GM12864 (cell line): ENCODE data around the gene DOK6.
"Not testable (repeated sequence)": the region's sequence is repeated elsewhere in the genome, so short reads cannot be mapped to it uniquely, and the experiment has no call there.

Experiments used
- DNase-seq: peaks from one replicate; pipeline ENCODE4 v3.0.0-alpha.2; 2011; ENCODE audit warnings: low read depth
- H3K4me3 ChIP-seq: 2 replicates; pipeline ENCODE4 v1.5.1; 2011; ENCODE audit warnings: mild to moderate bottlenecking, low read depth, low read length, control low read depth
- TF ChIP-seq, protein P1 (sequence below): IDR thresholded peaks from 2 replicates; pipeline ENCODE4 v1.5.1; 2011; ENCODE audit warnings: low read depth, mild to moderate bottlenecking, moderate library complexity, low read length, control low read depth, inconsistent platforms; ENCODE audit errors: missing control alignments

Gene DOK6

GRCh38 chr18:69844656-69845055 lies 444.0 kb downstream of the DOK6 start:
- TF ChIP-seq, protein P1, sequence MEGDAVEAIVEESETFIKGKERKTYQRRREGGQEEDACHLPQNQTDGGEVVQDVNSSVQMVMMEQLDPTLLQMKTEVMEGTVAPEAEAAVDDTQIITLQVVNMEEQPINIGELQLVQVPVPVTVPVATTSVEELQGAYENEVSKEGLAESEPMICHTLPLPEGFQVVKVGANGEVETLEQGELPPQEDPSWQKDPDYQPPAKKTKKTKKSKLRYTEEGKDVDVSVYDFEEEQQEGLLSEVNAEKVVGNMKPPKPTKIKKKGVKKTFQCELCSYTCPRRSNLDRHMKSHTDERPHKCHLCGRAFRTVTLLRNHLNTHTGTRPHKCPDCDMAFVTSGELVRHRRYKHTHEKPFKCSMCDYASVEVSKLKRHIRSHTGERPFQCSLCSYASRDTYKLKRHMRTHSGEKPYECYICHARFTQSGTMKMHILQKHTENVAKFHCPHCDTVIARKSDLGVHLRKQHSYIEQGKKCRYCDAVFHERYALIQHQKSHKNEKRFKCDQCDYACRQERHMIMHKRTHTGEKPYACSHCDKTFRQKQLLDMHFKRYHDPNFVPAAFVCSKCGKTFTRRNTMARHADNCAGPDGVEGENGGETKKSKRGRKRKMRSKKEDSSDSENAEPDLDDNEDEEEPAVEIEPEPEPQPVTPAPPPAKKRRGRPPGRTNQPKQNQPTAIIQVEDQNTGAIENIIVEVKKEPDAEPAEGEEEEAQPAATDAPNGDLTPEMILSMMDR: no peak
- H3K4me3 ChIP-seq: no peak overlapping the region
- no peak for DNase-seq

DNA sequence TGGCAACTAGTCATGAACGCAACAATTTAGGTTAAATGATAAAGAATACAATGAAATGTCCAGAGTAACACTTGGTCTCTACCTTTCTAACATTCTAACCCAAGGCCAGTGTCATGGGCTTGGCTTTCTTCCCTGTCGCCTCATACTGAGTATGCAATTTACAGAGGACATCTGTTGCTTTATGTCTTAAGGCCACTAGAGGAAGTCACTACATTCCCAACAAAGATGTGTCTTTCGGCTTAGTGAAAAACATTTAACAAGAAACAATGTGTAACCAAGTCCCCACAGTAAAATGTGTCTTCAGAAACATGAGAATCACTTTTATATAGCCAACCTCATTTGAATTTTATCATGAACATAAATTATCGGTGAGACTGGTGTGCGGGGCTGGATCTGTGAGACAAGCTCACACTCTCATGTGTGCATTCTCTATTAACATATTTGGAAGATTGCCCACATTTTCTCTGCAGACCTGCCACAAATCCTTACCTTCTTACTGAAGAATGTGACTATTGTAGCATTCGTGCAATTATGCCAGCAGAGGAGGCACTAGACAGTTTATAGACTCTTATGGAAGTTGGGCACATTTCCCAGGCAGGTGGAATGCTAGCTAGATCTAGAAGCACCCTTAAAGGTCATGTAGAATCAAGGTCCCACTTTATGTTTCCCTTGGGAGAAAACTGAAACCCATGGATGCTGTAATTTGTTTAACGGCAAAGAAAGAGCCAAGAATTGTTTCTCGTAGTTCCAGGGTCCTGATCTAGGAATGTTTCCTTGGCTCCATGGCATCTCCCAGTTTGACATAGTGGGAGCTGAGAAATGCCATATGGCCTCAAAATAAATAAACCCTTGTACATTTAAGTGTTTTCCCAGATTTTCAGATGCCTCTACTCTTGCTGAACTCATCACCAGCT lies 445.2 kb downstream of the DOK6 start:
- DNase-seq: no peak
- TF ChIP-seq, protein P1: no peak
- H3K4me3 ChIP-seq: no peak overlapping the region

DNA sequence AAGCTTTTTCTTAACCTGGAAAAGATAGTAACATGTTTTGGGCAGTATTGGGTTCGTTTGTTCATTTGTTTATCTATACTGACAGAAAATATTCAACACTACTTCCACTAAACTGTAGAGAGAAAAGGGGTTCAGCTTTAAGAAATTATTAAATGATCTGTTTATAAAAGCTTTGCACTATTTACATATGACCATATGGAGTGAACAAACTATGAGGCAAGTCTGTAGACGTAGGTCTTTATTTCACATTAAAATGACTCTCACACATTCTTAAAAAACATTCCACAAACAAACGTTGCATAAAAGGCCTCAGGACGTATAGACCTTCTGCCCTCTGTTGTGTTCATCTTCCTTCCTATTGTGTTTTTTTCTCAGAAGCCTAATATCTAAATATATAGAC lies 452.4 kb downstream of the DOK6 start:
- TF ChIP-seq, protein P1: no peak
- no peak for DNase-seq
- no peak overlapping the region for H3K4me3 ChIP-seq

DNA sequence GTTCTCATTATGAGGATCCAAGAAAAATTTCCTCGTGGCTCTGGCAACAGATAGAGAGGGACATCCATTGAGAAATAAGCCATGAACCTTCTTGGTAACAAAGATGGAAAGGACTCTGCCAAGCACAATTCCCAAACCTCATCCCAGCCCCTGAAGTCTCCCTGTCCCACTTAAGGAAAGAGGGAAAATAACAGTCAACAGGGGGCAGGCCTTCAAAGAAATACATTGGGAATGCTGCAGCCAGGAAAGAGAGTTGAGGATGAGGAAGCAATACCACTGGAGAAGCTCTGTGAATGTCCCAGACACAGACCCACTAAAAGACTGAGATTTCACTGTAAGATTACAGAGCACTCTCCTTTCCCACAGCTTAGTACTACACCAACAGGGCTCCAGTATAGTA lies 453.8 kb downstream of the DOK6 start:
- DNase-seq: no peak
- TF ChIP-seq, protein P1: no peak
- H3K4me3 ChIP-seq: no peak overlapping the region

GRCh38 chr18:69858897-69859296 lies 458.2 kb downstream of the DOK6 start:
- no peak for DNase-seq
- no peak overlapping the region for H3K4me3 ChIP-seq
- TF ChIP-seq, protein P1: no peak

DNA sequence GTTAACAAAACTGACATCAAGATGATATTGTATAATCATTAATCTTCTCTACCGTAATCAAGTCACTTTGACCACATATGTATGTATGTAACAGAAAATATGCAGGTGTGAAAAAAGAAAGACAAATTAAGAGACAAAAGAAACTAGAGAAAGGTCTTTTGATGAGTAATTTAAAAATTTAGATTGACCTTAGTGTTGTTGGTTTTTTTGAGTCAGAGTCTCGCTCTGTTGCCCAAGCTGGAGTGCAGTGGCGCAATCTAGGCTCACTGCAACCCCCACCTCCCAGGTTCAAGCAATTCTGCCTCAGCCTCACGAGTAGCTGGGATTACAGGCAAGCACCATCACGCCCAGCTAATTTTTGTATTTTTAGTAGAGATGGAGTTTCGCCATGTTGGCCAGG lies 464.1 kb downstream of the DOK6 start:
- not testable (repeated sequence) for DNase-seq, H3K4me3 ChIP-seq

- DNase-seq: no peak
- no peak overlapping the region for H3K4me3 ChIP-seq
- TF ChIP-seq, protein P1: no peak
Measured at GRCh38 chr18:69865776-69866175, 465.1 kb downstream of the DOK6 start.
